H9 (cell line): Measurements from ENCODE around the gene RET. TPM values are rescaled to one million over a fixed set of nuclear protein-coding genes. Genes with fewer than 3 reads are reported as not detected.

ENCODE experiments used
- DNase-seq: peaks from one replicate; pipeline ENCODE4 v3.0.0-alpha.2; 2017
- H2AFZ ChIP-seq: one replicate; pipeline ENCODE4 v1.6.1; 2013; ENCODE audit warnings: mild to moderate bottlenecking, low read length, control low read depth, moderate library complexity
- H2AK5ac ChIP-seq: 2 replicates; pipeline ENCODE4 v1.6.1; 2013; ENCODE audit warnings: low read length, control low read depth, mixed read lengths; ENCODE audit not compliant: insufficient read length
- H2BK120ac ChIP-seq: one replicate; pipeline ENCODE4 v1.6.1; 2013; ENCODE audit warnings: low read depth, mild to moderate bottlenecking, low read length, control low read depth, inconsistent platforms; ENCODE audit not compliant: poor library complexity, severe bottlenecking
- H2BK12ac ChIP-seq: 2 replicates; pipeline ENCODE4 v1.6.1; 2013; ENCODE audit warnings: low read length, control low read depth, mixed read lengths, low read depth; ENCODE audit not compliant: insufficient read length
- H2BK15ac ChIP-seq: 2 replicates; pipeline ENCODE4 v1.6.1; 2013; ENCODE audit warnings: low read depth, low read length, control low read depth
- H2BK20ac ChIP-seq: one replicate; pipeline ENCODE4 v1.6.1; 2013; ENCODE audit warnings: low read depth, mild to moderate bottlenecking, low read length, control low read depth, inconsistent platforms; ENCODE audit not compliant: poor library complexity, severe bottlenecking
- H2BK5ac ChIP-seq: 2 replicates; pipeline ENCODE4 v1.6.1; 2013; ENCODE audit warnings: low read length, control low read depth, mixed read lengths; ENCODE audit not compliant: insufficient read length
- H3K14ac ChIP-seq: 2 replicates; pipeline ENCODE4 v1.6.1; 2013; ENCODE audit warnings: low read length, control low read depth; ENCODE audit not compliant: insufficient read depth
- H3K18ac ChIP-seq: 2 replicates; pipeline ENCODE4 v1.6.1; 2013; ENCODE audit warnings: low read depth, mild to moderate bottlenecking, mixed read lengths, low read length, control low read depth; ENCODE audit not compliant: insufficient read length
- H3K23ac ChIP-seq: 2 replicates; pipeline ENCODE4 v1.6.1; 2013; ENCODE audit warnings: low read length, control low read depth, mixed read lengths, low read depth; ENCODE audit not compliant: insufficient read length
- H3K23me2 ChIP-seq: 2 replicates; pipeline ENCODE4 v1.6.1; 2013; ENCODE audit warnings: low read depth, mild to moderate bottlenecking, mixed read lengths, low read length, control low read depth; ENCODE audit not compliant: insufficient read length, poor library complexity, severe bottlenecking
- H3K27ac ChIP-seq: 2 replicates; pipeline ENCODE4 v1.5.1; 2013; ENCODE audit warnings: low read length, control low read depth, mixed read lengths, low read depth; ENCODE audit not compliant: insufficient read length
- H3K27me3 ChIP-seq: 2 replicates; pipeline ENCODE4 v1.6.1; 2013; ENCODE audit warnings: low read length, control low read depth, inconsistent platforms; ENCODE audit not compliant: insufficient read depth
- H3K4ac ChIP-seq: 2 replicates; pipeline ENCODE4 v1.6.1; 2013; ENCODE audit warnings: low read depth, mild to moderate bottlenecking, control low read depth, inconsistent platforms, low read length, moderate library complexity
- H3K4me1 ChIP-seq: 2 replicates; pipeline ENCODE4 v1.6.1; 2013; ENCODE audit warnings: low read length, control low read depth, inconsistent platforms; ENCODE audit not compliant: insufficient read depth
- H3K4me2 ChIP-seq: 2 replicates; pipeline ENCODE4 v1.6.1; 2013; ENCODE audit warnings: low read length, control low read depth, mixed read lengths; ENCODE audit not compliant: insufficient read length, insufficient read depth
- H3K56ac ChIP-seq: 2 replicates; pipeline ENCODE4 v1.6.1; 2013; ENCODE audit warnings: low read depth, mild to moderate bottlenecking, mixed read lengths, low read length, control low read depth; ENCODE audit not compliant: insufficient read length
- H3K79me1 ChIP-seq: 2 replicates; pipeline ENCODE4 v1.6.1; 2013; ENCODE audit warnings: low read depth, mild to moderate bottlenecking, moderate library complexity, low read length, control low read depth, inconsistent platforms; ENCODE audit not compliant: insufficient read depth, poor library complexity, severe bottlenecking
- H3K79me2 ChIP-seq: 2 replicates; pipeline ENCODE4 v1.6.1; 2013; ENCODE audit warnings: low read length, control low read depth, inconsistent platforms; ENCODE audit not compliant: insufficient read depth
- H3K9ac ChIP-seq: 2 replicates; pipeline ENCODE4 v1.6.1; 2013; ENCODE audit warnings: low read length, control low read depth, mixed read lengths; ENCODE audit not compliant: insufficient read length; ENCODE audit errors: extremely low read depth
- H3K9me3 ChIP-seq: one replicate; pipeline ENCODE4 v1.6.1; 2013; ENCODE audit warnings: low read depth, low read length, inconsistent platforms; ENCODE audit not compliant: control insufficient read depth
- H3T11ph ChIP-seq: one replicate; pipeline ENCODE4 v1.6.1; 2013; ENCODE audit warnings: mild to moderate bottlenecking, low read length, control low read depth, inconsistent platforms
- H4K20me1 ChIP-seq: one replicate; pipeline ENCODE4 v1.6.1; 2013; ENCODE audit not compliant: control insufficient read depth, insufficient read length, insufficient read depth
- H4K5ac ChIP-seq: 2 replicates; pipeline ENCODE4 v1.6.1; 2013; ENCODE audit warnings: low read depth, mild to moderate bottlenecking, mixed read lengths, low read length, control low read depth; ENCODE audit not compliant: insufficient read length
- H4K8ac ChIP-seq: replicated peaks from 2 replicates; pipeline ENCODE4 v1.6.1; 2013; ENCODE audit warnings: low read length, control low read depth, mixed read lengths, low read depth; ENCODE audit not compliant: insufficient read length
- H4K91ac ChIP-seq: 2 replicates; pipeline ENCODE4 v1.6.1; 2013; ENCODE audit warnings: low read depth, mild to moderate bottlenecking, moderate library complexity, mixed read lengths, low read length, control low read depth; ENCODE audit not compliant: insufficient read length
- H3K27ac Mint-ChIP-seq, 3 experiments: 2 replicates in 2 of 3; 3 replicates in 1 of 3; pipeline ENCODE4 v1.8.0; 2020 to 2021; ENCODE audit warnings: mixed read lengths in 3 of 3, mild to moderate bottlenecking in 1 of 3, moderate library complexity in 1 of 3
- H3K27me3 Mint-ChIP-seq: 2 replicates; pipeline ENCODE4 v1.8.0; 2021; ENCODE audit warnings: low read depth, mild to moderate bottlenecking, moderate library complexity, mixed read lengths
- H3K36me3 Mint-ChIP-seq, 3 experiments: 2 replicates in 2 of 3; 3 replicates in 1 of 3; pipeline ENCODE4 v1.8.0; 2020 to 2021; ENCODE audit warnings: low read depth in 3 of 3, mixed read lengths in 3 of 3; ENCODE audit not compliant: insufficient read depth in 1 of 3
- H3K4me1 Mint-ChIP-seq, 2 experiments: 2 replicates each; pipeline ENCODE4 v1.8.0; 2020; ENCODE audit warnings: mixed read lengths in 2 of 2
- H3K4me3 Mint-ChIP-seq, 2 experiments: 2 replicates in 1 of 2; 3 replicates in 1 of 2; pipeline ENCODE4 v1.8.0; 2020 to 2021; ENCODE audit warnings: mild to moderate bottlenecking in 2 of 2, mixed read lengths in 2 of 2, moderate library complexity in 1 of 2
- H3K9me3 Mint-ChIP-seq, 2 experiments: 2 replicates in 1 of 2; 3 replicates in 1 of 2; pipeline ENCODE4 v1.8.0; 2020; ENCODE audit warnings: mild to moderate bottlenecking in 2 of 2, mixed read lengths in 2 of 2, moderate library complexity in 1 of 2
- WGBS: extraction: QIAGEN DNeasy Blood & Tissue Kit; methylation state at CpG from one replicate; pipeline ENCODE4 v1.1.7; 2013; ENCODE audit warnings: missing lambda C conversion rate, low lambda C conversion rate, mixed read lengths; ENCODE audit not compliant: insufficient read length; ENCODE audit errors: extremely low coverage; 5-methylcytosine and 5-hydroxymethylcytosine counted together
- total RNA-seq: library from RNA; stranded (reverse); gene quantifications from 2 replicates; pipeline ENCODE4 v1.2.1, GENCODE V29; 2021
- TF ChIP-seq, protein P1 (sequence below): fragments of 200-600 bp; sonication (generic); conservative IDR thresholded peaks from 3 replicates; pipeline ENCODE4 v1.8.0; 2021; ENCODE audit warnings: antibody characterized with exemption, mild to moderate bottlenecking

Gene RET
- total RNA-seq, 1 experiment from 2014 or later = 12.2 TPM

DNA sequence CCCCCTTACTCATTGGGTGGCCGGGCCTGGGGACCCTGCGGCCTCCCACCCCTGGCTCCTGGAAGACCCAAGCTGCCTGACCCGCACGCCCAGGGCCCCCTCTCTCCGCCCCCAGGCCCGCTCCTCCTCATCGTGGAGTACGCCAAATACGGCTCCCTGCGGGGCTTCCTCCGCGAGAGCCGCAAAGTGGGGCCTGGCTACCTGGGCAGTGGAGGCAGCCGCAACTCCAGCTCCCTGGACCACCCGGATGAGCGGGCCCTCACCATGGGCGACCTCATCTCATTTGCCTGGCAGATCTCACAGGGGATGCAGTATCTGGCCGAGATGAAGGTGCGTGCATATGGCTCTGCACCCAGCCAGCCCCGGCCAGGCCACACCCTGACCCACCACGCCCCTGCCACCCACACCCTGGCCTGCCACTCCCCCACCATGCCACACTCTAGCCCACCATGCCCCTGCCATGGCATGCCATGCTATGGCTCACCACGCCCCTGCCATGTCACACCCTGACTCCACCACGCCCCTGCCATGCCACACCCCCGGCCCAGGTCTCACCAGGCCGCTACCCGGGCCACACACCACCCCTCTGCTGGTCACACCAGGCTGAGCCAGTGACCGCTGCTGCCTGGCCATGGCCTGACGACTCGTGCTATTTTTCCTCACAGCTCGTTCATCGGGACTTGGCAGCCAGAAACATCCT is 42.7 kb downstream of the RET start:
- Histone ChIP-seq H3T11ph (no peak overlapping the region), H2BK12ac (no peak overlapping the region), H3K56ac (no peak overlapping the region), H3K4me2 (no peak overlapping the region), H4K8ac (no peak overlapping the region), H3K23ac (no peak overlapping the region), H3K27me3 (no peaks in the 10 kb centered on the region), H2BK20ac (no peak overlapping the region), H2BK15ac (no peak overlapping the region), H3K4me1 (no peaks in the 10 kb centered on the region), H3K79me2 (no peaks in the 10 kb centered on the region), H2AK5ac (no peak overlapping the region), H3K27ac (no peak overlapping the region), H4K20me1 (no peaks in the 10 kb centered on the region), H2AFZ (no peak overlapping the region), H4K5ac (no peak overlapping the region), H2BK120ac (no peak overlapping the region), H3K18ac (no peak overlapping the region), H4K91ac (no peak overlapping the region), H2BK5ac (no peak overlapping the region), H3K4ac (no peak overlapping the region), H3K79me1 (no peaks in the 10 kb centered on the region), H3K9ac (no peak overlapping the region), H3K9me3 (no peaks in the 10 kb centered on the region), H3K14ac (no peak overlapping the region; the same call in 1 of the 2 replicates), H3K23me2 (peaks cover 2% of the 10 kb centered on the region)
- Mint-ChIP-seq H3K4me1 (no peaks in the 10 kb centered on the region), H3K9me3 (no peaks in the 10 kb centered on the region), H3K4me3 (no peak overlapping the region), H3K27ac (peak overlapping the region in 1 of 3 experiments; percentile 44; a peak in 1 of 7 replicates), H3K27me3 (no peaks in the 10 kb centered on the region), H3K36me3 (no peaks in the 10 kb centered on the region; a peak in 1 of 7 replicates)
- TF ChIP-seq, protein P1, sequence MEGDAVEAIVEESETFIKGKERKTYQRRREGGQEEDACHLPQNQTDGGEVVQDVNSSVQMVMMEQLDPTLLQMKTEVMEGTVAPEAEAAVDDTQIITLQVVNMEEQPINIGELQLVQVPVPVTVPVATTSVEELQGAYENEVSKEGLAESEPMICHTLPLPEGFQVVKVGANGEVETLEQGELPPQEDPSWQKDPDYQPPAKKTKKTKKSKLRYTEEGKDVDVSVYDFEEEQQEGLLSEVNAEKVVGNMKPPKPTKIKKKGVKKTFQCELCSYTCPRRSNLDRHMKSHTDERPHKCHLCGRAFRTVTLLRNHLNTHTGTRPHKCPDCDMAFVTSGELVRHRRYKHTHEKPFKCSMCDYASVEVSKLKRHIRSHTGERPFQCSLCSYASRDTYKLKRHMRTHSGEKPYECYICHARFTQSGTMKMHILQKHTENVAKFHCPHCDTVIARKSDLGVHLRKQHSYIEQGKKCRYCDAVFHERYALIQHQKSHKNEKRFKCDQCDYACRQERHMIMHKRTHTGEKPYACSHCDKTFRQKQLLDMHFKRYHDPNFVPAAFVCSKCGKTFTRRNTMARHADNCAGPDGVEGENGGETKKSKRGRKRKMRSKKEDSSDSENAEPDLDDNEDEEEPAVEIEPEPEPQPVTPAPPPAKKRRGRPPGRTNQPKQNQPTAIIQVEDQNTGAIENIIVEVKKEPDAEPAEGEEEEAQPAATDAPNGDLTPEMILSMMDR = no peak
- DNase-seq = no peak
- no CpG with 5 or more reads among the region's 31 CpGs for WGBS
